ENCODE data around the gene HMX2. TPM values are rescaled to one million over a fixed set of nuclear protein-coding genes. Genes with fewer than 3 reads are reported as not detected.

Gene HMX2
- polyA plus RNA-seq, 1 donor from 2014 or later: not detected

- Histone ChIP-seq H3K4me3 (ENCODE audit: low read length) (no peak overlapping the region), H3F3A (ENCODE audit: insufficient read depth, low read length, poor library complexity, severe bottlenecking) (no peaks in the 10 kb centered on the region), H3K9me2 (ENCODE audit: insufficient read depth, low read length) (no peaks in the 10 kb centered on the region), H3K4me2 (ENCODE audit: low read length) (no peak overlapping the region), H3K27ac (ENCODE audit: low read length) (no peak overlapping the region), H3K79me2 (replicated peaks; ENCODE audit: insufficient read depth, low read length) (no peaks in the 10 kb centered on the region), H4K20me1 (ENCODE audit: insufficient read depth) (no peaks in the 10 kb centered on the region), H2AFZ (ENCODE audit: low read depth, low read length) (no peak overlapping the region), H3K36me3 (ENCODE audit: insufficient read depth, low read length) (no peaks in the 10 kb centered on the region), H3K9me3 (ENCODE audit: low read length) (no peaks in the 10 kb centered on the region), H3K27me3 (ENCODE audit: insufficient read depth, low read depth, low read length) (peaks cover 100% of the 10 kb centered on the region), H3K9ac (ENCODE audit: low read length) (no peak overlapping the region)
- TF ChIP-seq EZH2 (IDR thresholded peaks at IDR 0.05; ENCODE audit: borderline replicate concordance, insufficient read depth, low read length, poor library complexity, severe bottlenecking) (no peak), MXI1 (conservative IDR thresholded peaks at IDR 0.05; ENCODE audit: poor library complexity, severe bottlenecking) (no peak), EP300 (conservative IDR thresholded peaks at IDR 0.05; ENCODE audit: poor library complexity, severe bottlenecking) (no peak), POLR2AphosphoS5 (IDR thresholded peaks at IDR 0.05) (no peak), REST (IDR thresholded peaks at IDR 0.05; ENCODE audit: borderline replicate concordance) (no peak), TAF1 (IDR thresholded peaks at IDR 0.05; ENCODE audit: low read depth) (no peak), RAD21 (conservative IDR thresholded peaks at IDR 0.05) (no peak), CTCF (IDR thresholded peaks at IDR 0.05; ENCODE audit: poor library complexity, severe bottlenecking) (no peak), SMC3 (conservative IDR thresholded peaks at IDR 0.05; ENCODE audit: poor library complexity) (no peak)
Observed at GRCh38 chr10:123146894-123147634, 872 bp upstream of the HMX2 start.

GRCh38 chr10:123148414-123149161, 652 bp downstream of the HMX2 start:
- no peaks in the 10 kb centered on the region for H3K79me2 ChIP-seq (replicated peaks; ENCODE audit: insufficient read depth, low read length)
- no peaks in the 10 kb centered on the region for H3F3A ChIP-seq (ENCODE audit: insufficient read depth, low read length, poor library complexity, severe bottlenecking)
- H3K9ac ChIP-seq (ENCODE audit: low read length): no peak overlapping the region
- no peak overlapping the region for H3K27ac ChIP-seq (ENCODE audit: low read length)
- H4K20me1 ChIP-seq (ENCODE audit: insufficient read depth): no peaks in the 10 kb centered on the region
- no peak overlapping the region for H2AFZ ChIP-seq (ENCODE audit: low read depth, low read length)
- no peak overlapping the region for H3K4me2 ChIP-seq (ENCODE audit: low read length)
- H3K9me3 ChIP-seq (ENCODE audit: low read length): no peaks in the 10 kb centered on the region
- H3K9me2 ChIP-seq (ENCODE audit: insufficient read depth, low read length): no peaks in the 10 kb centered on the region
- TF ChIP-seq EZH2 (IDR thresholded peaks at IDR 0.05; ENCODE audit: borderline replicate concordance, insufficient read depth, low read length, poor library complexity, severe bottlenecking) (peak; percentile 0), CTCF (IDR thresholded peaks at IDR 0.05; ENCODE audit: poor library complexity, severe bottlenecking) (no peak)
- H3K4me3 ChIP-seq (ENCODE audit: low read length): peak overlapping the region; percentile 15
- no peaks in the 10 kb centered on the region for H3K36me3 ChIP-seq (ENCODE audit: insufficient read depth, low read length)
- peaks cover 100% of the 10 kb centered on the region for H3K27me3 ChIP-seq (ENCODE audit: insufficient read depth, low read depth, low read length)

Measured in neural cell (in vitro differentiated cells).